H9 (cell line): ENCODE results near the gene EXOC3. TPM values are rescaled to one million over a fixed set of nuclear protein-coding genes. Genes with fewer than 3 reads are reported as not detected.

ENCODE experiments used
- DNase-seq: peaks from one replicate; pipeline ENCODE4 v3.0.0-alpha.2; 2017
- H2AFZ ChIP-seq: one replicate; pipeline ENCODE4 v1.6.1; 2013; ENCODE audit warnings: mild to moderate bottlenecking, low read length, control low read depth, moderate library complexity
- H2AK5ac ChIP-seq: 2 replicates; pipeline ENCODE4 v1.6.1; 2013; ENCODE audit warnings: low read length, control low read depth, mixed read lengths; ENCODE audit not compliant: insufficient read length
- H2BK120ac ChIP-seq: one replicate; pipeline ENCODE4 v1.6.1; 2013; ENCODE audit warnings: low read depth, mild to moderate bottlenecking, low read length, control low read depth, inconsistent platforms; ENCODE audit not compliant: poor library complexity, severe bottlenecking
- H2BK12ac ChIP-seq: 2 replicates; pipeline ENCODE4 v1.6.1; 2013; ENCODE audit warnings: low read length, control low read depth, mixed read lengths, low read depth; ENCODE audit not compliant: insufficient read length
- H2BK15ac ChIP-seq: 2 replicates; pipeline ENCODE4 v1.6.1; 2013; ENCODE audit warnings: low read depth, low read length, control low read depth
- H2BK20ac ChIP-seq: one replicate; pipeline ENCODE4 v1.6.1; 2013; ENCODE audit warnings: low read depth, mild to moderate bottlenecking, low read length, control low read depth, inconsistent platforms; ENCODE audit not compliant: poor library complexity, severe bottlenecking
- H2BK5ac ChIP-seq: 2 replicates; pipeline ENCODE4 v1.6.1; 2013; ENCODE audit warnings: low read length, control low read depth, mixed read lengths; ENCODE audit not compliant: insufficient read length
- H3K14ac ChIP-seq: 2 replicates; pipeline ENCODE4 v1.6.1; 2013; ENCODE audit warnings: low read length, control low read depth; ENCODE audit not compliant: insufficient read depth
- H3K18ac ChIP-seq: 2 replicates; pipeline ENCODE4 v1.6.1; 2013; ENCODE audit warnings: low read depth, mild to moderate bottlenecking, mixed read lengths, low read length, control low read depth; ENCODE audit not compliant: insufficient read length
- H3K23ac ChIP-seq: 2 replicates; pipeline ENCODE4 v1.6.1; 2013; ENCODE audit warnings: low read length, control low read depth, mixed read lengths, low read depth; ENCODE audit not compliant: insufficient read length
- H3K23me2 ChIP-seq: 2 replicates; pipeline ENCODE4 v1.6.1; 2013; ENCODE audit warnings: low read depth, mild to moderate bottlenecking, mixed read lengths, low read length, control low read depth; ENCODE audit not compliant: insufficient read length, poor library complexity, severe bottlenecking
- H3K27ac ChIP-seq: 2 replicates; pipeline ENCODE4 v1.5.1; 2013; ENCODE audit warnings: low read length, control low read depth, mixed read lengths, low read depth; ENCODE audit not compliant: insufficient read length
- H3K27me3 ChIP-seq: 2 replicates; pipeline ENCODE4 v1.6.1; 2013; ENCODE audit warnings: low read length, control low read depth, inconsistent platforms; ENCODE audit not compliant: insufficient read depth
- H3K4ac ChIP-seq: 2 replicates; pipeline ENCODE4 v1.6.1; 2013; ENCODE audit warnings: low read depth, mild to moderate bottlenecking, control low read depth, inconsistent platforms, low read length, moderate library complexity
- H3K4me1 ChIP-seq: 2 replicates; pipeline ENCODE4 v1.6.1; 2013; ENCODE audit warnings: low read length, control low read depth, inconsistent platforms; ENCODE audit not compliant: insufficient read depth
- H3K4me2 ChIP-seq: 2 replicates; pipeline ENCODE4 v1.6.1; 2013; ENCODE audit warnings: low read length, control low read depth, mixed read lengths; ENCODE audit not compliant: insufficient read length, insufficient read depth
- H3K56ac ChIP-seq: 2 replicates; pipeline ENCODE4 v1.6.1; 2013; ENCODE audit warnings: low read depth, mild to moderate bottlenecking, mixed read lengths, low read length, control low read depth; ENCODE audit not compliant: insufficient read length
- H3K79me1 ChIP-seq: 2 replicates; pipeline ENCODE4 v1.6.1; 2013; ENCODE audit warnings: low read depth, mild to moderate bottlenecking, moderate library complexity, low read length, control low read depth, inconsistent platforms; ENCODE audit not compliant: insufficient read depth, poor library complexity, severe bottlenecking
- H3K79me2 ChIP-seq: 2 replicates; pipeline ENCODE4 v1.6.1; 2013; ENCODE audit warnings: low read length, control low read depth, inconsistent platforms; ENCODE audit not compliant: insufficient read depth
- H3K9ac ChIP-seq: 2 replicates; pipeline ENCODE4 v1.6.1; 2013; ENCODE audit warnings: low read length, control low read depth, mixed read lengths; ENCODE audit not compliant: insufficient read length; ENCODE audit errors: extremely low read depth
- H3K9me3 ChIP-seq: one replicate; pipeline ENCODE4 v1.6.1; 2013; ENCODE audit warnings: low read depth, low read length, inconsistent platforms; ENCODE audit not compliant: control insufficient read depth
- H3T11ph ChIP-seq: one replicate; pipeline ENCODE4 v1.6.1; 2013; ENCODE audit warnings: mild to moderate bottlenecking, low read length, control low read depth, inconsistent platforms
- H4K20me1 ChIP-seq: one replicate; pipeline ENCODE4 v1.6.1; 2013; ENCODE audit not compliant: control insufficient read depth, insufficient read length, insufficient read depth
- H4K5ac ChIP-seq: 2 replicates; pipeline ENCODE4 v1.6.1; 2013; ENCODE audit warnings: low read depth, mild to moderate bottlenecking, mixed read lengths, low read length, control low read depth; ENCODE audit not compliant: insufficient read length
- H4K8ac ChIP-seq: replicated peaks from 2 replicates; pipeline ENCODE4 v1.6.1; 2013; ENCODE audit warnings: low read length, control low read depth, mixed read lengths, low read depth; ENCODE audit not compliant: insufficient read length
- H4K91ac ChIP-seq: 2 replicates; pipeline ENCODE4 v1.6.1; 2013; ENCODE audit warnings: low read depth, mild to moderate bottlenecking, moderate library complexity, mixed read lengths, low read length, control low read depth; ENCODE audit not compliant: insufficient read length
- H3K27ac Mint-ChIP-seq, 3 experiments: 2 replicates in 2 of 3; 3 replicates in 1 of 3; pipeline ENCODE4 v1.8.0; 2020 to 2021; ENCODE audit warnings: mixed read lengths in 3 of 3, mild to moderate bottlenecking in 1 of 3, moderate library complexity in 1 of 3
- H3K27me3 Mint-ChIP-seq: 2 replicates; pipeline ENCODE4 v1.8.0; 2021; ENCODE audit warnings: low read depth, mild to moderate bottlenecking, moderate library complexity, mixed read lengths
- H3K36me3 Mint-ChIP-seq, 3 experiments: 2 replicates in 2 of 3; 3 replicates in 1 of 3; pipeline ENCODE4 v1.8.0; 2020 to 2021; ENCODE audit warnings: low read depth in 3 of 3, mixed read lengths in 3 of 3; ENCODE audit not compliant: insufficient read depth in 1 of 3
- H3K4me1 Mint-ChIP-seq, 2 experiments: 2 replicates each; pipeline ENCODE4 v1.8.0; 2020; ENCODE audit warnings: mixed read lengths in 2 of 2
- H3K4me3 Mint-ChIP-seq, 2 experiments: 2 replicates in 1 of 2; 3 replicates in 1 of 2; pipeline ENCODE4 v1.8.0; 2020 to 2021; ENCODE audit warnings: mild to moderate bottlenecking in 2 of 2, mixed read lengths in 2 of 2, moderate library complexity in 1 of 2
- H3K9me3 Mint-ChIP-seq, 2 experiments: 2 replicates in 1 of 2; 3 replicates in 1 of 2; pipeline ENCODE4 v1.8.0; 2020; ENCODE audit warnings: mild to moderate bottlenecking in 2 of 2, mixed read lengths in 2 of 2, moderate library complexity in 1 of 2
- CTCF ChIP-seq: fragments of 200-600 bp; sonication (generic); conservative IDR thresholded peaks from 3 replicates; pipeline ENCODE4 v1.8.0; 2021; ENCODE audit warnings: antibody characterized with exemption, mild to moderate bottlenecking
- WGBS: extraction: QIAGEN DNeasy Blood & Tissue Kit; methylation state at CpG from one replicate; pipeline ENCODE4 v1.1.7; 2013; ENCODE audit warnings: missing lambda C conversion rate, low lambda C conversion rate, mixed read lengths; ENCODE audit not compliant: insufficient read length; ENCODE audit errors: extremely low coverage; 5-methylcytosine and 5-hydroxymethylcytosine counted together
- total RNA-seq: library from RNA; stranded (reverse); gene quantifications from 2 replicates; pipeline ENCODE4 v1.2.1, GENCODE V29; 2021

EXOC3 gene
- total RNA-seq, 1 experiment from 2014 or later, result 36.7 TPM

- peaks cover 10 to 16% of the 10 kb centered on the region in 2 experiments for H3K9me3 Mint-ChIP-seq
- H3K27me3 ChIP-seq, result no peaks in the 10 kb centered on the region
- H3K9ac ChIP-seq, result no peak overlapping the region
- no peak overlapping the region for H2AK5ac ChIP-seq
- H3K18ac ChIP-seq, result no peak overlapping the region
- no peak overlapping the region for H3K4me2 ChIP-seq
- H3K4me1 ChIP-seq, result no peaks in the 10 kb centered on the region; the same call in 1 of the 2 replicates
- no peak for TF ChIP-seq CTCF
- H3K27ac ChIP-seq, result no peak overlapping the region
- peaks cover 13% of the 10 kb centered on the region in 2 experiments for H3K4me1 Mint-ChIP-seq
- H3K23ac ChIP-seq, result no peak overlapping the region
- H3K79me1 ChIP-seq, result no peaks in the 10 kb centered on the region
- H4K8ac ChIP-seq, result no peak overlapping the region
- no peak overlapping the region for H4K91ac ChIP-seq
- H4K20me1 ChIP-seq, result no peaks in the 10 kb centered on the region
- H3K27me3 Mint-ChIP-seq, result no peaks in the 10 kb centered on the region
- H3T11ph ChIP-seq, result no peak overlapping the region
- H2BK15ac ChIP-seq, result no peak overlapping the region
- H2BK120ac ChIP-seq, result no peak overlapping the region
- H3K9me3 ChIP-seq, result no peaks in the 10 kb centered on the region
- H3K36me3 Mint-ChIP-seq, result peaks cover 61 to 88% (median 82%) of the 10 kb centered on the region in 3 experiments
- WGBS, result no CpG with 5 or more reads among the region's 17 CpGs
- no peak overlapping the region for H2BK12ac ChIP-seq
- H2BK5ac ChIP-seq, result no peak overlapping the region
- no peaks in the 10 kb centered on the region for H3K23me2 ChIP-seq
- no peak overlapping the region for H3K4me3 Mint-ChIP-seq
- H4K5ac ChIP-seq, result no peak overlapping the region
- no peak overlapping the region for H3K27ac Mint-ChIP-seq
- H3K56ac ChIP-seq, result no peak overlapping the region
- no peak overlapping the region for H2AFZ ChIP-seq
- no peak overlapping the region for H3K4ac ChIP-seq
- no peak for DNase-seq
- no peaks in the 10 kb centered on the region for H3K79me2 ChIP-seq
- H2BK20ac ChIP-seq, result no peak overlapping the region
- no peak overlapping the region for H3K14ac ChIP-seq
These were observed 10.2 kb downstream of the EXOC3 start for GRCh38 chr5:452978-453710.
